A549 (cell line): ENCODE data around the gene TMEM132D. TPM values are rescaled to one million over a fixed set of nuclear protein-coding genes. Genes with fewer than 3 reads are reported as not detected.

ENCODE experiments used
- ATAC-seq, 2 experiments: fragments of 200-7000 bp in 1 of 2; fragments of >200 bp in 1 of 2; cut with Nextera tagmentation in 1 of 2; cut with Tn5 transposase in 1 of 2; 3 replicates each; pipeline versions ENCODE4 v1.8.0 to v1.9.1; 2018 to 2020; ENCODE audit warnings: mild to moderate bottlenecking in 1 of 2, moderate library complexity in 1 of 2
- CTCF ChIA-PET: fragments of 300-600 bp; sonication (Branson Sonifier 250); formaldehyde crosslinking; extraction: SDS; loops from one replicate; lab custom pipeline; 2021; ENCODE audit warnings: antibody characterized with exemption, inconsistent platforms; lab: Yijun Ruan, JAX
- POLR2A ChIA-PET: fragments of 350-600 bp; formaldehyde crosslinking; extraction: SDS; loops from one replicate; lab custom pipeline; 2021; ENCODE audit warnings: antibody characterized with exemption, inconsistent platforms; lab: Yijun Ruan, JAX
- DNase-seq, 2 experiments: peaks; one replicate each; pipeline versions ENCODE4 v3.0.0 to v3.0.0-alpha.2; 2011 to 2016; ENCODE audit warnings: low read depth in 1 of 2, low spot score in 1 of 2
- FAIRE-seq: peaks from 2 replicates; lab custom pipeline; 2011; peaks lifted over from hg19 to GRCh38; lab: Jason Lieb, UNC
- H3K27ac ChIP-seq, 2 experiments: fragments of >200 bp; sonication (Bioruptor Twin); formaldehyde crosslinking; 3 replicates each; pipeline ENCODE4 v1.5.1; 2016 to 2017
- H3K4me1 ChIP-seq: fragments of >200 bp; sonication (Bioruptor Twin); formaldehyde crosslinking; 3 replicates; pipeline ENCODE4 v1.6.1; 2016
- H3K4me2 ChIP-seq: fragments of >200 bp; sonication (Bioruptor Twin); formaldehyde crosslinking; 3 replicates; pipeline ENCODE4 v1.6.1; 2016
- H3K4me3 ChIP-seq: fragments of >200 bp; sonication (Bioruptor Twin); formaldehyde crosslinking; 3 replicates; pipeline ENCODE4 v1.5.1; 2016
- H3K9me3 ChIP-seq: fragments of >200 bp; sonication (Bioruptor Twin); formaldehyde crosslinking; 3 replicates; pipeline ENCODE4 v1.6.1; 2016
- CHD4 ChIP-seq: fragments of 200-600 bp; sonication (generic); IDR thresholded peaks from 2 replicates; pipeline ENCODE4 v1.6.1; 2016; ENCODE audit warnings: antibody characterized with exemption, mild to moderate bottlenecking, borderline replicate concordance
- E2F6 ChIP-seq: IDR thresholded peaks from 2 replicates; pipeline ENCODE4 v1.6.1; 2012; ENCODE audit warnings: low read depth, borderline replicate concordance
- ESRRA ChIP-seq: fragments of 150-350 bp; IDR thresholded peaks from 2 replicates; pipeline ENCODE4 v1.6.1; 2014; ENCODE audit warnings: mild to moderate bottlenecking, low read length, borderline replicate concordance
- HES2 ChIP-seq: fragments of >200 bp; sonication (Bioruptor Twin); formaldehyde crosslinking; IDR thresholded peaks from 2 replicates; pipeline ENCODE4 v1.6.1; 2016
- HEYL ChIP-seq: fragments of 250-450 bp; sonication (Bioruptor Pico); IDR thresholded peaks from 2 replicates; pipeline ENCODE4 v1.8.0; 2021; ENCODE audit warnings: mild to moderate bottlenecking, moderate library complexity
- HOXB5 ChIP-seq: fragments of 250-450 bp; sonication (Bioruptor Pico); IDR thresholded peaks from 2 replicates; pipeline ENCODE4 v1.5.0; 2020; ENCODE audit warnings: mild to moderate bottlenecking, moderate library complexity
- MAZ ChIP-seq: fragments of 150-350 bp; IDR thresholded peaks from 2 replicates; pipeline ENCODE4 v1.6.1; 2014; ENCODE audit warnings: antibody characterized with exemption, low read depth, low read length, borderline replicate concordance
- MYC ChIP-seq: IDR thresholded peaks from 2 replicates; pipeline ENCODE4 v1.6.1; 2012; ENCODE audit warnings: mild to moderate bottlenecking, inconsistent platforms, low read length, improper control_type of control experiment, borderline replicate concordance
- RAD21 ChIP-seq, 2 experiments: fragments of >200 bp in 1 of 2; sonication (Bioruptor Twin) in 1 of 2; formaldehyde crosslinking in 1 of 2; IDR thresholded peaks in 1 of 2; conservative IDR thresholded peaks in 1 of 2; 2 replicates in 1 of 2; 3 replicates in 1 of 2; pipeline ENCODE4 v1.6.1; 2012 to 2018; ENCODE audit warnings: inconsistent platforms in 1 of 2
- RCOR1 ChIP-seq: fragments of 150-350 bp; IDR thresholded peaks from 2 replicates; pipeline ENCODE4 v1.6.1; 2014; ENCODE audit warnings: antibody characterized with exemption, low read length, low read depth
- SMC3 ChIP-seq: fragments of >200 bp; sonication (Bioruptor Twin); formaldehyde crosslinking; IDR thresholded peaks from 3 replicates; pipeline ENCODE4 v1.6.1; 2018; ENCODE audit warnings: inconsistent platforms
- SREBF2 ChIP-seq: fragments of 450-650 bp; IDR thresholded peaks from 2 replicates; pipeline ENCODE4 v1.6.1; 2014; ENCODE audit warnings: mild to moderate bottlenecking, moderate library complexity
- ZC3H11A ChIP-seq: fragments of 450-650 bp; IDR thresholded peaks from 2 replicates; pipeline ENCODE4 v1.6.1; 2014; ENCODE audit warnings: antibody characterized with exemption, mild to moderate bottlenecking
- ZSCAN20 ChIP-seq: fragments of 250-450 bp; sonication (Bioruptor Pico); IDR thresholded peaks from 2 replicates; pipeline ENCODE4 v1.8.0; 2022; ENCODE audit warnings: mild to moderate bottlenecking, moderate library complexity
- WGBS: methylation state at CpG from one replicate; pipeline ENCODE4 v1.1.6; 2017; ENCODE audit errors: missing lambda C conversion rate; 5-methylcytosine and 5-hydroxymethylcytosine counted together
- polyA plus RNA-seq, 4 experiments: library from polyadenylated mRNA; depleted of rRNA in 3 of 4; stranded (reverse); fragments of >200 nt; fragmentation: RNase III in 1 of 4; extraction: RNeasy Plus Mini Kit Qiagen cat#74134 plus additional on column Dnase treatment in 1 of 4; gene quantifications; 2 replicates in 3 of 4; 3 replicates in 1 of 4; pipeline ENCODE4 v1.2.3, GENCODE V29; 2011 to 2017
- TF ChIP-seq, protein P1 (sequence below): fragments of 250-450 bp; sonication (Bioruptor Pico); IDR thresholded peaks from 2 replicates; pipeline ENCODE4 v1.5.0; 2021; ENCODE audit warnings: mild to moderate bottlenecking, moderate library complexity, borderline replicate concordance
- TF ChIP-seq, protein P2 (sequence below): fragments of 200-600 bp; sonication (generic); IDR thresholded peaks from 2 replicates; pipeline ENCODE4 v1.6.1; 2016; ENCODE audit warnings: antibody characterized with exemption, mild to moderate bottlenecking, moderate library complexity
- TF ChIP-seq, protein P3 (sequence below): fragments of 250-450 bp; sonication (Bioruptor Pico); IDR thresholded peaks from 2 replicates; pipeline ENCODE4 v1.5.0; 2020; ENCODE audit warnings: low read depth, mild to moderate bottlenecking, moderate library complexity
- TF ChIP-seq, protein P4 (sequence below): fragments of >200 bp; sonication (Bioruptor Twin); formaldehyde crosslinking; IDR thresholded peaks from 3 replicates; pipeline ENCODE4 v1.6.1; 2016

The TMEM132D gene
- polyA plus RNA-seq, 2 of the 4 experiments (the other 2 are of a cell fraction), result not detected

- no peak for TF ChIP-seq HES2
- no peak for TF ChIP-seq RCOR1
- TF ChIP-seq, protein P1, sequence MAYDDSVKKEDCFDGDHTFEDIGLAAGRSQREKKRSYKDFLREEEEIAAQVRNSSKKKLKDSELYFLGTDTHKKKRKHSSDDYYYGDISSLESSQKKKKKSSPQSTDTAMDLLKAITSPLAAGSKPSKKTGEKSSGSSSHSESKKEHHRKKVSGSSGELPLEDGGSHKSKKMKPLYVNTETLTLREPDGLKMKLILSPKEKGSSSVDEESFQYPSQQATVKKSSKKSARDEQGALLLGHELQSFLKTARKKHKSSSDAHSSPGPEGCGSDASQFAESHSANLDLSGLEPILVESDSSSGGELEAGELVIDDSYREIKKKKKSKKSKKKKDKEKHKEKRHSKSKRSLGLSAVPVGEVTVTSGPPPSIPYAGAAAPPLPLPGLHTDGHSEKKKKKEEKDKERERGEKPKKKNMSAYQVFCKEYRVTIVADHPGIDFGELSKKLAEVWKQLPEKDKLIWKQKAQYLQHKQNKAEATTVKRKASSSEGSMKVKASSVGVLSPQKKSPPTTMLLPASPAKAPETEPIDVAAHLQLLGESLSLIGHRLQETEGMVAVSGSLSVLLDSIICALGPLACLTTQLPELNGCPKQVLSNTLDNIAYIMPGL (CRISPR knock-in tag), result no peak
- no peak for TF ChIP-seq SREBF2
These were observed 494.5 kb downstream of the TMEM132D start (continued) for GRCh38 chr12:129409281-129409680.

- CTCF ChIA-PET, result no interaction called here
- FAIRE-seq, result no peak
- H3K27ac ChIP-seq, result no peak overlapping the region
- no peak for ATAC-seq
- no peak for DNase-seq
- no peak overlapping the region for H3K4me2 ChIP-seq
- 8% methylated on average over 4 of the region's 4 CpGs for WGBS
- H3K9me3 ChIP-seq, result no peaks in the 10 kb centered on the region
- POLR2A ChIA-PET, result no interaction called here
- TF ChIP-seq ZSCAN20 (CRISPR knock-in tag), result no peak
- TF ChIP-seq, protein P2, sequence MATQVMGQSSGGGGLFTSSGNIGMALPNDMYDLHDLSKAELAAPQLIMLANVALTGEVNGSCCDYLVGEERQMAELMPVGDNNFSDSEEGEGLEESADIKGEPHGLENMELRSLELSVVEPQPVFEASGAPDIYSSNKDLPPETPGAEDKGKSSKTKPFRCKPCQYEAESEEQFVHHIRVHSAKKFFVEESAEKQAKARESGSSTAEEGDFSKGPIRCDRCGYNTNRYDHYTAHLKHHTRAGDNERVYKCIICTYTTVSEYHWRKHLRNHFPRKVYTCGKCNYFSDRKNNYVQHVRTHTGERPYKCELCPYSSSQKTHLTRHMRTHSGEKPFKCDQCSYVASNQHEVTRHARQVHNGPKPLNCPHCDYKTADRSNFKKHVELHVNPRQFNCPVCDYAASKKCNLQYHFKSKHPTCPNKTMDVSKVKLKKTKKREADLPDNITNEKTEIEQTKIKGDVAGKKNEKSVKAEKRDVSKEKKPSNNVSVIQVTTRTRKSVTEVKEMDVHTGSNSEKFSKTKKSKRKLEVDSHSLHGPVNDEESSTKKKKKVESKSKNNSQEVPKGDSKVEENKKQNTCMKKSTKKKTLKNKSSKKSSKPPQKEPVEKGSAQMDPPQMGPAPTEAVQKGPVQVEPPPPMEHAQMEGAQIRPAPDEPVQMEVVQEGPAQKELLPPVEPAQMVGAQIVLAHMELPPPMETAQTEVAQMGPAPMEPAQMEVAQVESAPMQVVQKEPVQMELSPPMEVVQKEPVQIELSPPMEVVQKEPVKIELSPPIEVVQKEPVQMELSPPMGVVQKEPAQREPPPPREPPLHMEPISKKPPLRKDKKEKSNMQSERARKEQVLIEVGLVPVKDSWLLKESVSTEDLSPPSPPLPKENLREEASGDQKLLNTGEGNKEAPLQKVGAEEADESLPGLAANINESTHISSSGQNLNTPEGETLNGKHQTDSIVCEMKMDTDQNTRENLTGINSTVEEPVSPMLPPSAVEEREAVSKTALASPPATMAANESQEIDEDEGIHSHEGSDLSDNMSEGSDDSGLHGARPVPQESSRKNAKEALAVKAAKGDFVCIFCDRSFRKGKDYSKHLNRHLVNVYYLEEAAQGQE, result no peak
- TF ChIP-seq E2F6, result no peak
- TF ChIP-seq, protein P3, sequence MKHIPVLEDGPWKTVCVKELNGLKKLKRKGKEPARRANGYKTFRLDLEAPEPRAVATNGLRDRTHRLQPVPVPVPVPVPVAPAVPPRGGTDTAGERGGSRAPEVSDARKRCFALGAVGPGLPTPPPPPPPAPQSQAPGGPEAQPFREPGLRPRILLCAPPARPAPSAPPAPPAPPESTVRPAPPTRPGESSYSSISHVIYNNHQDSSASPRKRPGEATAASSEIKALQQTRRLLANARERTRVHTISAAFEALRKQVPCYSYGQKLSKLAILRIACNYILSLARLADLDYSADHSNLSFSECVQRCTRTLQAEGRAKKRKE (CRISPR knock-in tag), result no peak
- TF ChIP-seq, all 56 proteins: peak for 0
- Histone ChIP-seq H3K4me1 (no peaks in the 10 kb centered on the region), H3K4me3 (no peak overlapping the region)
These were observed 499.3 kb downstream of the TMEM132D start for GRCh38 chr12:129404556-129404955.

- Histone ChIP-seq H3K27ac (no peak overlapping the region), H3K9me3 (no peaks in the 10 kb centered on the region), H3K4me1 (no peaks in the 10 kb centered on the region), H3K4me2 (no peak overlapping the region), H3K4me3 (no peak overlapping the region)
- FAIRE-seq (no peak), ATAC-seq (no peak), DNase-seq (no peak)
- 0% methylated on average over 4 of the region's 4 CpGs for WGBS
- POLR2A ChIA-PET, result no interaction called here
- CTCF ChIA-PET, result no interaction called here
- TF ChIP-seq SMC3 (no peak), ZSCAN20 (CRISPR knock-in tag) (no peak), MYC (no peak), HOXB5 (CRISPR knock-in tag) (no peak), ESRRA (no peak), HEYL (CRISPR knock-in tag) (no peak), CHD4 (no peak), ZC3H11A (no peak), MAZ (no peak), RAD21 (conservative IDR thresholded peaks at IDR 0.05 in 1 of 2, IDR thresholded peaks at IDR 0.05 in 1 of 2) (no peak)
- TF ChIP-seq, protein P1 (CRISPR knock-in tag), result no peak
- TF ChIP-seq, protein P2, result no peak
- TF ChIP-seq, protein P4, sequence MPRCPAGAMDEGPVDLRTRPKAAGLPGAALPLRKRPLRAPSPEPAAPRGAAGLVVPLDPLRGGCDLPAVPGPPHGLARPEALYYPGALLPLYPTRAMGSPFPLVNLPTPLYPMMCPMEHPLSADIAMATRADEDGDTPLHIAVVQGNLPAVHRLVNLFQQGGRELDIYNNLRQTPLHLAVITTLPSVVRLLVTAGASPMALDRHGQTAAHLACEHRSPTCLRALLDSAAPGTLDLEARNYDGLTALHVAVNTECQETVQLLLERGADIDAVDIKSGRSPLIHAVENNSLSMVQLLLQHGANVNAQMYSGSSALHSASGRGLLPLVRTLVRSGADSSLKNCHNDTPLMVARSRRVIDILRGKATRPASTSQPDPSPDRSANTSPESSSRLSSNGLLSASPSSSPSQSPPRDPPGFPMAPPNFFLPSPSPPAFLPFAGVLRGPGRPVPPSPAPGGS, result no peak
These were observed 502.3 kb downstream of the TMEM132D start for GRCh38 chr12:129401572-129401971.
